Measurements from ENCODE around the gene C4A. TPM values are rescaled to one million over a fixed set of nuclear protein-coding genes. Genes with fewer than 3 reads are reported as not detected.
"Not testable (repeated sequence)": the region's sequence is repeated elsewhere in the genome, so short reads cannot be mapped to it uniquely, and the experiment has no call there.

The C4A gene
- total RNA-seq = 96.3 TPM
- long read RNA-seq, full-length matches to known transcripts = 9 of 73 reads
- long read RNA-seq, partial matches to known transcripts = 60 of 73 reads
- long read RNA-seq, other reads (novel, unspliced or antisense) = 4 of 73 reads

DNA sequence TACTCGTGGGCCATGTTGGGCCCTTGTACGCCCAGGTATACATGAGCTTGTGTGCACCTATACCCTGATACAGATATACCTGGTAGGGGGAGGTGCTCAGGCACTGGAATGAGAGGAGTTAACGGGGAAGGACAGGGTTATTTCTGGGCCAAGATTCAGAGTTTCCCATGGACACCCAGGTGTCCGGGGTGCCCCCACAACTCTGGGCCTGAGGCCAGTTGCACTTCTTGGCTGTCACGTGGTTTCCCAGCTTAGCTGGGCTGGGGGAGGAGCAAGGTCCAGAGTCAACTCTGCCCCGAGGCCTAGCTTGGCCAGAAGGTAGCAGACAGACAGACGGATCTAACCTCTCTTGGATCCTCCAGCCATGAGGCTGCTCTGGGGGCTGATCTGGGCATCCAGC lies at the start of gene C4A:
Gene C4A (plus strand): TSS at position 314 of the 400 bp plus-strand sequence. CDS start 51 bp downstream, at position 365.
- DNase-seq; intact Hi-C loops (cut with micrococcal nuclease): not testable (repeated sequence)
- ATAC-seq = peak; percentile 90

DNA sequence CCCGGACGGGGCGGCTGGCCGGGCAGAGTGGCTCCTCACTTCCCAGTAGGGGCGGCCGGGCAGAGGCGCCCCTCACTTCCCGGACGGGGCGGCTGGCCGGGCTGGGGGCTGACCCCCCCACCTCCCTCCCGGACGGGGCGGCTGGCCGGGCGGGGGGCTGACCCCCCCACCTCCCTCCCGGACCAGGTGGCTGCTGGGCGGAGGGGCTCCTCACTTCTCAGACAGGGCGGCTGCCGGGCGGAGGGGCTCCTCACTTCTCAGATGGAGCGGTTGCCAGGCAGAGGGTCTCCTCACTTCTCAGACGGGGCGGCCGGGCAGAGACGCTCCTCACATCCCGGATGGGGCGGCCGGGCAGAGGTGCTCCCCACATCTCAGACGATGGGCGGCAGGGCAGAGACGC lies 49.7 kb upstream of the C4A start:
- ATAC-seq; DNase-seq; intact Hi-C loops (cut with micrococcal nuclease): not testable (repeated sequence)

DNA sequence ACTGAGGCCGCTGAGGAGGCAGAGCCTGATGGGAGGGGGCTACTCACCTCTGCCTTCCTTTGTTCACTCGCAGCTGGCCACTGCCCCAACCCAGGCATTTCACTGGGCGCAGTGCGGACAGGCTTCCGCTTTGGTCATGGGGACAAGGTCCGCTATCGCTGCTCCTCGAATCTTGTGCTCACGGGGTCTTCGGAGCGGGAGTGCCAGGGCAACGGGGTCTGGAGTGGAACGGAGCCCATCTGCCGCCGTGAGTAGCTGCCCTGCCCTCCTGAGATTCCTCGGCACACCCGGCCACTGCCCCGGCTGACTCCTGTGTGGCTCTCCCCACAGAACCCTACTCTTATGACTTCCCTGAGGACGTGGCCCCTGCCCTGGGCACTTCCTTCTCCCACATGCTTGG lies 48.3 kb upstream of the C4A start:
- intact Hi-C loops (cut with micrococcal nuclease) = no loop called here
- no peak for ATAC-seq
- DNase-seq = no peak

- intact Hi-C loops (cut with micrococcal nuclease) = no loop called here
- DNase-seq = no peak
Observed at GRCh38 chr6:31935021-31935420, 46.8 kb upstream of the C4A start.

DNA sequence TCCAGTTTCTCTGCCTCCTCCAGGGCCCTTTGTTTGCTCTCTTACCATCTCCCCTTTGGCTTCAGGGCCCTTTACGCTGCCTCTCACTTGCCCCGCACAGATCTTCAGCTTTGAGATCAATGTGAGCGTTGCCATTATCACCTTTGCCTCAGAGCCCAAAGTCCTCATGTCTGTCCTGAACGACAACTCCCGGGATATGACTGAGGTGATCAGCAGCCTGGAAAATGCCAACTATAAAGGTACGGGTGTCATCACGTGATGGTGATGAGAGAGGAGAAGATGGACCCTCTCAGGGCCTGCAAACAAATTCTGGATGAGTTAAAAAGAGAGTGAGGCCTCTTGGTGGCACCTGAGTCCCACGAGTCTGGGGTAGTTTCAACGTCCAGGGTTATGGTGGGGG lies 46.0 kb upstream of the C4A start:
- intact Hi-C loops (cut with micrococcal nuclease) = no loop called here
- no peak for ATAC-seq
- no peak for DNase-seq

More at GRCh38 chr6:31935021-31935420, 46.8 kb upstream of the C4A start:
- no peak for ATAC-seq

DNA sequence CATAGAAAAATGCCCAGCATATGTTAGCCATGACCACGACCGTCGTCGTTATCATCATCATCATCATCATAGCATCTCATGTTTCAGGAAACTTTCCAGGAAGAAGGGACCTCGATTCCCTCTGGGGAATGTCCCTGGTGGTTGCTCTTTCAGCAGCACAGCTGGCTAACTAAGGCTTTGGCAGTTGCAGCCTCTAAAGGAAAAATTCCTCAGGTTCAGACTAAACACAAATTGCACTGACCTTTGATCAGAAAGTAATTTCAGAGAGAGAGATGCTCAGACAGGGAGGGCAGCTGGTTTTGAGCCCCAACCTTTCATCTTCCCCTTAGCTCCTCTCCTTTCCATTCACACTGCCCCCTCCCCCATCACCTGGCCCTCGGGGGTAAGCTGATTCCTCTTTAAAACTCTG lies 41.6 kb upstream of the C4A start:
- no peak for DNase-seq
- ATAC-seq = no peak
- intact Hi-C loops (cut with micrococcal nuclease) = no loop called here

GRCh38 chr6:31943742-31944141 lies 38.1 kb upstream of the C4A start:
- intact Hi-C loops (cut with micrococcal nuclease) = no loop called here
- no peak for DNase-seq
- ATAC-seq = no peak

DNA sequence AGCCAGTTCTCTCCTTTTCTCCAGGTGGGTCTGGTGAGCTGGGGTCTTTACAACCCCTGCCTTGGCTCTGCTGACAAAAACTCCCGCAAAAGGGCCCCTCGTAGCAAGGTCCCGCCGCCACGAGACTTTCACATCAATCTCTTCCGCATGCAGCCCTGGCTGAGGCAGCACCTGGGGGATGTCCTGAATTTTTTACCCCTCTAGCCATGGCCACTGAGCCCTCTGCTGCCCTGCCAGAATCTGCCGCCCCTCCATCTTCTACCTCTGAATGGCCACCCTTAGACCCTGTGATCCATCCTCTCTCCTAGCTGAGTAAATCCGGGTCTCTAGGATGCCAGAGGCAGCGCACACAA lies 36.7 kb upstream of the C4A start:
- ATAC-seq (no peak), DNase-seq (no peak)
- intact Hi-C loops (cut with micrococcal nuclease) = no loop called here

DNA sequence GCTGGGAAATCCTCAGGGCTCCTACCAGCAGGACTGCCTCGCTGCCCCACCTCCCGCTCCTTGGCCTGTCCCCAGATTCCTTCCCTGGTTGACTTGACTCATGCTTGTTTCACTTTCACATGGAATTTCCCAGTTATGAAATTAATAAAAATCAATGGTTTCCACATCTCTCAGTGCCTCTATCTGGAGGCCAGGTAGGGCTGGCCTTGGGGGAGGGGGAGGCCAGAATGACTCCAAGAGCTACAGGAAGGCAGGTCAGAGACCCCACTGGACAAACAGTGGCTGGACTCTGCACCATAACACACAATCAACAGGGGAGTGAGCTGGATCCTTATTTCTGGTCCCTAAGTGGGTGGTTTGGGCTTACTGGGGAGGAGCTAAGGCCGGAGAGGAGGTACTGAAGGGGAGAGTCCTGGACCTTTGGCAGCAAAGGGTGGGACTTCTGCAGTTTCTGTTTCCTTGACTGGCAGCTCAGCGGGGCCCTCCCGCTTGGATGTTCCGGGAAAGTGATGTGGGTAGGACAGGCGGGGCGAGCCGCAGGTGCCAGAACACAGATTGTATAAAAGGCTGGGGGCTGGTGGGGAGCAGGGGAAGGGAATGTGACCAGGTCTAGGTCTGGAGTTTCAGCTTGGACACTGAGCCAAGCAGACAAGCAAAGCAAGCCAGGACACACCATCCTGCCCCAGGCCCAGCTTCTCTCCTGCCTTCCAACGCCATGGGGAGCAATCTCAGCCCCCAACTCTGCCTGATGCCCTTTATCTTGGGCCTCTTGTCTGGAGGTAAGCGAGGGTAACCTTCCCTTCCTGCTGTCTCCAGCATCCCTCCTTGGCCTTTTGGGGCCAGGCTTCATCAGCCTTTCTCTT lies 36.1 kb upstream of the C4A start, which contains the start of gene CFB:
Gene CFB (plus strand): TSS at position 589 of the 863 bp plus-strand sequence. CDS start 127 bp downstream, at position 716.
- DNase-seq (peak; percentile 73), ATAC-seq (peak; percentile 86)
- intact Hi-C loops (cut with micrococcal nuclease) = no loop called here

DNA sequence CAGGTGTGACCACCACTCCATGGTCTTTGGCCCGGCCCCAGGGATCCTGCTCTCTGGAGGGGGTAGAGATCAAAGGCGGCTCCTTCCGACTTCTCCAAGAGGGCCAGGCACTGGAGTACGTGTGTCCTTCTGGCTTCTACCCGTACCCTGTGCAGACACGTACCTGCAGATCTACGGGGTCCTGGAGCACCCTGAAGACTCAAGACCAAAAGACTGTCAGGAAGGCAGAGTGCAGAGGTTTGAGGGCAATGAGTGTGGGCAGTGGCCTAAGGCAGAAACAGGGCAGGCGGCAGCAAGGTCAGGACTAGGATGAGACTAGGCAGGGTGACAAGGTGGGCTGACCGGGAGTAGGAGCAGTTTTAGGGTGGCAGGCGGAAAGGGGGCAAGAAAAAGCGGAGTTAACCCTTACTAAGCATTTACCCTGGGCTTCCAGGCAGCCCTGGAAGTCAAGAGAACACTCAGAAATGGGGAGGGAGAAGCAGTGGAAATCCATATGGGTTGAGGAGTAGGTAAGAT lies 35.4 kb upstream of the C4A start:
- DNase-seq (no peak), ATAC-seq (no peak)
- intact Hi-C loops (cut with micrococcal nuclease) = no loop called here

GRCh38 chr6:31947070-31947675 lies 34.7 kb upstream of the C4A start:
- ATAC-seq (no peak), DNase-seq (no peak)
- intact Hi-C loops (cut with micrococcal nuclease) = no loop called here

DNA sequence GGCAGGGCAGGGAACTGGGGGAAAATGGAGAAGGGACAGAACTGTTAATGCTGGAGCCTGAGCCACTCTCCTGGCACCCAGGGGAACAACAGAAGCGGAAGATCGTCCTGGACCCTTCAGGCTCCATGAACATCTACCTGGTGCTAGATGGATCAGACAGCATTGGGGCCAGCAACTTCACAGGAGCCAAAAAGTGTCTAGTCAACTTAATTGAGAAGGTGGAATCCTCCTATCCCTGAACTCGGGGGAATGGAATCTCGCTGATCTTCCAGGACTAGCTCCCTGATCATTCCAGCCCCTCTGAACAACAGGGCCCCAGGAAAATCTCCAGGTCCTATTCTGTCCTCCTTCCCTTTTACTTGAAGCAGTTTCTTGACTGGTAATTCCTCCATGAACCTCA lies 34.0 kb upstream of the C4A start:
- intact Hi-C loops (cut with micrococcal nuclease) = no loop called here
- DNase-seq = no peak
- no peak for ATAC-seq

GRCh38 chr6:31948306-31948705 lies 33.6 kb upstream of the C4A start:
- intact Hi-C loops (cut with micrococcal nuclease) = no loop called here
- ATAC-seq = no peak
- DNase-seq = no peak

DNA sequence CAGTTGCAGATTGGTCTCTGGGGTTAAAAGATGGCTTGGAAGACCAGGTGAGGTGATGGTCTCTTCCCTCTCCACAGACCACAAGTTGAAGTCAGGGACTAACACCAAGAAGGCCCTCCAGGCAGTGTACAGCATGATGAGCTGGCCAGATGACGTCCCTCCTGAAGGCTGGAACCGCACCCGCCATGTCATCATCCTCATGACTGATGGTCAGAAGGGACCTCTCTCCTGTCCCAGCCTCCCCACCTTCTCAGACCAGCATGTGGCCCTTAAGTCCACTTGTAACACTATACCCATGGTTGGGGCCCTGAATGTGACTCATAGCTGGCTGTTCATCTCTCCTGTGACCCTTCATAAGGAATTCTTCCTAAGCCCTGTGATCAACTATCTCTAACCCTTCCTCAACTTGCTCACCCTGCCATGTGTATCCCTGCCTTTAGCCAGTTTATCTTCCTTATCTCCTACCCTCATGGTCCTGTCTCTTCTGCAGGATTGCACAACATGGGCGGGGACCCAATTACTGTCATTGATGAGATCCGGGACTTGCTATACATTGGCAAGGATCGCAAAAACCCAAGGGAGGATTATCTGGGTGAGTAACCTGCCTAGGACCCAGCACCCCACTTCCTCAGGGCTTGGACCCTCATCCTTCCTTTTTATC lies 33.0 kb upstream of the C4A start:
- intact Hi-C loops (cut with micrococcal nuclease) = no loop called here
- ATAC-seq = no peak
- DNase-seq = no peak

- no peak for DNase-seq
- intact Hi-C loops (cut with micrococcal nuclease) = no loop called here
- no peak for ATAC-seq
Observed at GRCh38 chr6:31949926-31950548, 31.8 kb upstream of the C4A start.

- intact Hi-C loops (cut with micrococcal nuclease) = no loop called here
- DNase-seq = peak; percentile 79
- peak; percentile 76 for ATAC-seq
Observed at GRCh38 chr6:31952140-31952805, 29.6 kb upstream of the C4A start.

DNA sequence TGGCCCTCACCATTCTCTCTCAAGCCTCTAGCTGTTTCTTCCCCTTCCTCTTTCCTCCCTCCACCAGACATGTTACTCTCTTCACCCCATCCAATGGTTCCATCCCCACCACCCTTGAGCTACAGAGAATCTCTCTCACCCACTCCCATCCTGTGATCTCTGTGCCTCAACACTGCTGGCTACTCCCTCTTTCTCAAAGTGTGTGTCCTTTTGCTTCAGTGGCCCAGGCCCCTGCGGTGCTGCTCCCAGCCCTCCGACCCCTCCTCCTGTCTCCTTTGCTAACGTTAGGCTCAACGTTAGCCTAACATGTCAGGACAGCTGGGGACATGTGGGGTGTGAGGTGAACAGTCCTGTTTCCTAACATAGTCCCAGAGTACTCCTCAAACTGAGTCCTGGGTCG lies 29.0 kb upstream of the C4A start:
- DNase-seq (no peak), ATAC-seq (no peak)
- intact Hi-C loops (cut with micrococcal nuclease) = no loop called here

GRCh38 chr6:31954511-31954910 lies 27.3 kb upstream of the C4A start:
- ATAC-seq (no peak), DNase-seq (no peak)
- intact Hi-C loops (cut with micrococcal nuclease) = no loop called here

GRCh38 chr6:31956796-31957195 lies 25.1 kb upstream of the C4A start:
- ATAC-seq (no peak), DNase-seq (no peak)
- intact Hi-C loops (cut with micrococcal nuclease) = no loop called here
